Astrocyte (in vitro differentiated cells and primary cell): Measurements from ENCODE around the gene LINC00237. TPM values are rescaled to one million over a fixed set of nuclear protein-coding genes. Genes with fewer than 3 reads are reported as not detected.

Experiments used
- DNase-seq: peaks from one replicate; pipeline ENCODE4 v3.0.0-alpha.2; 2010; ENCODE audit warnings: low read depth
- FAIRE-seq: peaks from 2 replicates; lab custom pipeline; 2011; peaks lifted over from hg19 to GRCh38; lab: Jason Lieb, UNC
- H2AFZ ChIP-seq: 2 replicates; pipeline ENCODE4 v1.6.0; 2012; ENCODE audit warnings: low read depth, low read length, inconsistent platforms
- H3K27ac ChIP-seq: 2 replicates; pipeline ENCODE4 v1.5.1; 2011; ENCODE audit warnings: low read depth, low read length, inconsistent platforms
- H3K27me3 ChIP-seq: 2 replicates; pipeline ENCODE4 v1.6.0; 2011; ENCODE audit warnings: low read length, inconsistent platforms; ENCODE audit not compliant: insufficient read depth
- H3K36me3 ChIP-seq: 2 replicates; pipeline ENCODE4 v1.5.1; 2011; ENCODE audit warnings: low read length, inconsistent platforms; ENCODE audit not compliant: insufficient read depth
- H3K4me1 ChIP-seq: 2 replicates; pipeline ENCODE4 v1.5.1; 2011; ENCODE audit warnings: low read length, inconsistent platforms; ENCODE audit not compliant: insufficient read depth
- H3K4me2 ChIP-seq: 2 replicates; pipeline ENCODE4 v1.6.0; 2012; ENCODE audit warnings: low read length, inconsistent platforms
- H3K4me3 ChIP-seq: 2 replicates; pipeline ENCODE4 v1.5.1; 2011; ENCODE audit warnings: low read depth, mild to moderate bottlenecking, low read length, inconsistent platforms; ENCODE audit not compliant: insufficient read depth
- H3K79me2 ChIP-seq: 2 replicates; pipeline ENCODE4 v1.6.0; 2012; ENCODE audit warnings: mild to moderate bottlenecking, low read length, inconsistent platforms; ENCODE audit not compliant: insufficient read depth
- H3K9ac ChIP-seq: 2 replicates; pipeline ENCODE4 v1.6.0; 2012; ENCODE audit warnings: mild to moderate bottlenecking, low read length, inconsistent platforms
- H3K9me3 ChIP-seq: 2 replicates; pipeline ENCODE4 v1.5.1; 2012; ENCODE audit warnings: low read depth, mild to moderate bottlenecking, low read length, inconsistent platforms; ENCODE audit not compliant: insufficient read depth
- H4K20me1 ChIP-seq: 2 replicates; pipeline ENCODE4 v1.6.0; 2012; ENCODE audit warnings: low read length, inconsistent platforms; ENCODE audit not compliant: insufficient read depth
- H3K27ac Mint-ChIP-seq: one replicate; pipeline ENCODE4 v1.8.0; 2021; ENCODE audit warnings: mild to moderate bottlenecking, mixed read lengths; ENCODE audit not compliant: unreplicated experiment
- H3K27me3 Mint-ChIP-seq: one replicate; pipeline ENCODE4 v1.8.0; 2021; ENCODE audit warnings: low read depth, mixed read lengths; ENCODE audit not compliant: unreplicated experiment
- H3K36me3 Mint-ChIP-seq: one replicate; pipeline ENCODE4 v1.8.0; 2021; ENCODE audit warnings: low read depth, mixed read lengths; ENCODE audit not compliant: unreplicated experiment
- H3K4me1 Mint-ChIP-seq: one replicate; pipeline ENCODE4 v1.8.0; 2021; ENCODE audit warnings: low read depth, mixed read lengths; ENCODE audit not compliant: unreplicated experiment
- H3K4me3 Mint-ChIP-seq: one replicate; pipeline ENCODE4 v1.8.0; 2021; ENCODE audit warnings: mild to moderate bottlenecking, moderate library complexity, mixed read lengths; ENCODE audit not compliant: unreplicated experiment
- H3K9me3 Mint-ChIP-seq: one replicate; pipeline ENCODE4 v1.8.0; 2021; ENCODE audit warnings: mild to moderate bottlenecking, mixed read lengths; ENCODE audit not compliant: unreplicated experiment
- EZH2 ChIP-seq: IDR thresholded peaks from 2 replicates; pipeline ENCODE4 v1.6.1; 2012; ENCODE audit warnings: mild to moderate bottlenecking, low read length, inconsistent platforms; ENCODE audit not compliant: insufficient read depth
- total RNA-seq: library from RNA; stranded (reverse); gene quantifications from 2 replicates; pipeline ENCODE4 v1.2.1, GENCODE V29; 2021
- TF ChIP-seq, protein P1 (sequence below): IDR thresholded peaks from 2 replicates; pipeline ENCODE4 v1.5.1; 2011; ENCODE audit warnings: low read depth, mild to moderate bottlenecking, inconsistent platforms, low read length, moderate library complexity; ENCODE audit not compliant: insufficient read depth

LINC00237 gene
- total RNA-seq, 1 donor from 2014 or later = not detected

DNA sequence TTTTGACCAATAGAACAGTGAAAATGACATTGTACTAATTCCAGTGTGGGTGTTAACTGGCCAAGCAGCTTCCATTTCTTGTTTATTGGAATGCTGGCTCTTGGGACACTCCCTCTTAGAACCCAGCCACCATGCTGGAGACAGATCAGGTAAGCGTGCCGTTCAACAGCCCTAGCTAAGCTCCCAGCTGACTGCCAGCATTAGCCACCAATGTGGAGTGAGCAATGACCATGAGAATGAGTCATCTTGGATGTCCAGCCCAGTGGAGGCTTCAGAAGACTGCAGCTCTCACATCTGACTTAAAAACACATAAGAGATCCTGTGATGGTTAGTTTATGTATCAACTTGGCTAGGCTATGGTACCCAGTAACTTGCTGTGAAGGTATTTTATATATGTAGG lies 3.0 kb upstream of the LINC00237 start:
- Histone ChIP-seq H3K4me3 (no peak overlapping the region), H3K27ac (no peak overlapping the region), H3K4me1 (no peaks in the 10 kb centered on the region), H3K4me2 (no peak overlapping the region), H4K20me1 (no peaks in the 10 kb centered on the region), H3K79me2 (no peaks in the 10 kb centered on the region), H3K27me3 (peaks cover 52% of the 10 kb centered on the region), H3K36me3 (no peaks in the 10 kb centered on the region), H3K9ac (no peak overlapping the region), H3K9me3 (peaks cover 3% of the 10 kb centered on the region), H2AFZ (no peak overlapping the region)
- TF ChIP-seq, protein P1, sequence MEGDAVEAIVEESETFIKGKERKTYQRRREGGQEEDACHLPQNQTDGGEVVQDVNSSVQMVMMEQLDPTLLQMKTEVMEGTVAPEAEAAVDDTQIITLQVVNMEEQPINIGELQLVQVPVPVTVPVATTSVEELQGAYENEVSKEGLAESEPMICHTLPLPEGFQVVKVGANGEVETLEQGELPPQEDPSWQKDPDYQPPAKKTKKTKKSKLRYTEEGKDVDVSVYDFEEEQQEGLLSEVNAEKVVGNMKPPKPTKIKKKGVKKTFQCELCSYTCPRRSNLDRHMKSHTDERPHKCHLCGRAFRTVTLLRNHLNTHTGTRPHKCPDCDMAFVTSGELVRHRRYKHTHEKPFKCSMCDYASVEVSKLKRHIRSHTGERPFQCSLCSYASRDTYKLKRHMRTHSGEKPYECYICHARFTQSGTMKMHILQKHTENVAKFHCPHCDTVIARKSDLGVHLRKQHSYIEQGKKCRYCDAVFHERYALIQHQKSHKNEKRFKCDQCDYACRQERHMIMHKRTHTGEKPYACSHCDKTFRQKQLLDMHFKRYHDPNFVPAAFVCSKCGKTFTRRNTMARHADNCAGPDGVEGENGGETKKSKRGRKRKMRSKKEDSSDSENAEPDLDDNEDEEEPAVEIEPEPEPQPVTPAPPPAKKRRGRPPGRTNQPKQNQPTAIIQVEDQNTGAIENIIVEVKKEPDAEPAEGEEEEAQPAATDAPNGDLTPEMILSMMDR = no peak
- TF ChIP-seq EZH2 = no peak
- H3K36me3 Mint-ChIP-seq = no peaks in the 10 kb centered on the region
- H3K9me3 Mint-ChIP-seq = peaks cover 3% of the 10 kb centered on the region
- H3K27ac Mint-ChIP-seq = no peak overlapping the region
- H3K4me1 Mint-ChIP-seq = no peaks in the 10 kb centered on the region
- H3K4me3 Mint-ChIP-seq = no peak overlapping the region
- peaks cover 62% of the 10 kb centered on the region for H3K27me3 Mint-ChIP-seq
- FAIRE-seq (no peak), DNase-seq (no peak)

DNA sequence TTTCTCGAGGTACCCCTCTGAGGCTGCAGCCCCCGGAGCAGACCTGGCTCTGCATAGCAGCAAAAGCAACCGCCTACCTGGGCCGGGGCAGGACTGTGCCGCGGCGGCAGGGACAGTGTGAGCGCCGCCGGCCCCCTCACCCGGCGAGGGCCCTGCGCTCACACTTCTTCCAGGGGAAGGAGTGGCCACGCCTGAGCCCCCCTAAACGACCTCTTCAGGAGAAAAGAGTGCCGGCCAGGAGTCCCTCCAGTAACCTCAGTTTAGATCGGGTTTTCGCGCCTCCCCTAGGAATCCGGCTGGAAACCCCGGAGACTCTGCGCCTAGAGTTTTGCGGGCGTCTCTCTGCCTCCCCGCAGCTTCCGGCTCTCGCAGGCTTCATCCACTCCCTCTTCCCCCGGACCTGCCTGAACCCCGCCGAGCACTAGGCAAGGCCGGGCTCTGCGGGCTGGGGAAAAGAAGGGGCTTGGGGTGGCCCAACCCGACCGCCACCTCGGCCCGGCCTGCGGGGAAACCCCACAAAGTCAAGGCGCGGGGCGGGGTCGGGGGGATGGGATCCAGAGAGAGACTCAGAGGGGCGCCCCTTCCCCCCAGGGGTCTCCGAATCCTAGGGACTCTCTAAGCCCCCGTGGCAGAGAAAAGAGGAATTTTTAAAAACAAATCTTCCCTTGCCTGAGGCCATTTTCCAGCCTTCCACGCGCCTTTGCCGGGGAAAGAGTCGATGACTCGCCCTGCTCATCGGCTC lies 558 bp downstream of the LINC00237 start:
- Histone ChIP-seq H3K4me3 (no peak overlapping the region), H3K4me1 (peaks cover 1% of the 10 kb centered on the region), H3K9ac (no peak overlapping the region), H3K4me2 (peak overlapping the region; percentile 5), H4K20me1 (no peaks in the 10 kb centered on the region), H3K27me3 (peaks cover 82% of the 10 kb centered on the region), H3K27ac (no peak overlapping the region), H2AFZ (no peak overlapping the region), H3K9me3 (peaks cover 3% of the 10 kb centered on the region), H3K36me3 (no peaks in the 10 kb centered on the region), H3K79me2 (no peaks in the 10 kb centered on the region)
- peaks cover 71% of the 10 kb centered on the region for H3K27me3 Mint-ChIP-seq
- peaks cover 6% of the 10 kb centered on the region for H3K9me3 Mint-ChIP-seq
- no peaks in the 10 kb centered on the region for H3K4me1 Mint-ChIP-seq
- H3K27ac Mint-ChIP-seq = no peak overlapping the region
- H3K4me3 Mint-ChIP-seq = no peak overlapping the region
- TF ChIP-seq, protein P1 = no peak
- peak; percentile 62 for TF ChIP-seq EZH2
- no peaks in the 10 kb centered on the region for H3K36me3 Mint-ChIP-seq
- FAIRE-seq (no peak), DNase-seq (no peak)

DNA sequence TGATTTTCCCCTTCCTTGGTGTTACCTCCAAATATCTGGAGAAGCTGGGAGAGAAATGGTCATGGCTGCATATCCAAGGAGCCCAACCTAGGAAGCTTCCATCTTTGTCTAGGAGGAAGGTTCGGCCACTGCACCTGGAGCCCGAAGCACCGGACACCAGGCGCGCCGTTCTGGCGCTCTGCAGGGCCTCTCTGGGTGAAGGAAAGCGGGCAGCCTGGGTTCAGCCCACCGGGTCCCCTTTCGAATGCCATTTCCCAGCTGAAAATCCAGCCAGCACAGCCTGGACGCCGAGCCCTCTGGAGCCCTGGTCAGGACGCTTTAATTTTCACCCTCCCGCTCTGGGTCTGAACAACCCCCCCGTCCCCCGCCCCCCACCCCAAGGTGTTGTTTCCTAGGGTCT lies 1.2 kb downstream of the LINC00237 start:
- Mint-ChIP-seq H3K27ac (no peak overlapping the region), H3K27me3 (peaks cover 77% of the 10 kb centered on the region), H3K4me3 (no peak overlapping the region), H3K9me3 (peaks cover 6% of the 10 kb centered on the region), H3K36me3 (no peaks in the 10 kb centered on the region), H3K4me1 (no peaks in the 10 kb centered on the region)
- no peak for TF ChIP-seq EZH2
- TF ChIP-seq, protein P1 = no peak
- Histone ChIP-seq H3K27ac (no peak overlapping the region), H3K4me1 (peaks cover 4% of the 10 kb centered on the region), H3K4me3 (no peak overlapping the region), H3K27me3 (peaks cover 88% of the 10 kb centered on the region), H3K79me2 (no peaks in the 10 kb centered on the region), H4K20me1 (no peaks in the 10 kb centered on the region), H2AFZ (no peak overlapping the region), H3K4me2 (no peak overlapping the region), H3K9me3 (peaks cover 3% of the 10 kb centered on the region), H3K36me3 (no peaks in the 10 kb centered on the region), H3K9ac (no peak overlapping the region)
- no peak for FAIRE-seq
- no peak for DNase-seq
